ENCODE data around the gene KCNQ2. TPM values are rescaled to one million over a fixed set of nuclear protein-coding genes. Genes with fewer than 3 reads are reported as not detected.
A peak's percentile ranks its signal among the peaks of the same experiment; 100 is the strongest.

KCNQ2 gene
- total RNA-seq, 1 donor: 0.36 TPM

- no peaks in the 10 kb centered on the region for H3K4me1 ChIP-seq (ENCODE audit: insufficient read depth, low read length)
- peaks cover 15% of the 10 kb centered on the region for H3K27me3 ChIP-seq (ENCODE audit: insufficient read depth, low read length)
- H3K36me3 ChIP-seq (ENCODE audit: insufficient read depth, low read length): no peaks in the 10 kb centered on the region
- no peaks in the 10 kb centered on the region for H4K20me1 ChIP-seq (ENCODE audit: insufficient read depth, low read length)
- no peaks in the 10 kb centered on the region for H3K9me3 ChIP-seq (ENCODE audit: low read depth, low read length)
- TF ChIP-seq CTCF (IDR thresholded peaks at IDR 0.05; ENCODE audit: extremely low read depth, low read depth, low read length): no peak
- H3K4me2 ChIP-seq (ENCODE audit: insufficient read depth, low read length): no peak overlapping the region
- no peak overlapping the region for H2AFZ ChIP-seq (ENCODE audit: low read length)
- H3K27ac ChIP-seq (ENCODE audit: low read depth, low read length): no peak overlapping the region
- no peak for DNase-seq (ENCODE audit: insufficient read length, low spot score, missing footprints)
- no peaks in the 10 kb centered on the region for H3K79me2 ChIP-seq (ENCODE audit: insufficient read depth, low read length)
- no peak overlapping the region for H3K4me3 ChIP-seq (ENCODE audit: insufficient read depth, low read length)
Observed at GRCh38 chr20:63463400-63464288, 8.8 kb downstream of the KCNQ2 start.

- no peaks in the 10 kb centered on the region for H3K4me1 ChIP-seq (ENCODE audit: insufficient read depth, low read length)
- H3K4me3 ChIP-seq (ENCODE audit: insufficient read depth, low read length): no peak overlapping the region
- no peaks in the 10 kb centered on the region for H3K36me3 ChIP-seq (ENCODE audit: insufficient read depth, low read length)
- TF ChIP-seq CTCF (IDR thresholded peaks at IDR 0.05; ENCODE audit: extremely low read depth, low read depth, low read length): no peak
- H3K9me3 ChIP-seq (ENCODE audit: low read depth, low read length): no peaks in the 10 kb centered on the region
- H3K27ac ChIP-seq (ENCODE audit: low read depth, low read length): no peak overlapping the region
- H4K20me1 ChIP-seq (ENCODE audit: insufficient read depth, low read length): no peaks in the 10 kb centered on the region
- DNase-seq (ENCODE audit: insufficient read length, low spot score, missing footprints): no peak
- peaks cover 14% of the 10 kb centered on the region for H3K27me3 ChIP-seq (ENCODE audit: insufficient read depth, low read length)
- no peak overlapping the region for H3K4me2 ChIP-seq (ENCODE audit: insufficient read depth, low read length)
- no peaks in the 10 kb centered on the region for H3K79me2 ChIP-seq (ENCODE audit: insufficient read depth, low read length)
- no peak overlapping the region for H2AFZ ChIP-seq (ENCODE audit: low read length)
Observed at GRCh38 chr20:63462244-63462643, 10.2 kb downstream of the KCNQ2 start.

GRCh38 chr20:63461104-63461763 lies 11.2 kb downstream of the KCNQ2 start:
- DNase-seq (ENCODE audit: insufficient read length, low spot score, missing footprints): peak; percentile 97
- H3K4me3 ChIP-seq (ENCODE audit: insufficient read depth, low read length): no peak overlapping the region
- no peak overlapping the region for H3K27ac ChIP-seq (ENCODE audit: low read depth, low read length)
- no peaks in the 10 kb centered on the region for H3K4me1 ChIP-seq (ENCODE audit: insufficient read depth, low read length)
- H3K79me2 ChIP-seq (ENCODE audit: insufficient read depth, low read length): no peaks in the 10 kb centered on the region
- H3K36me3 ChIP-seq (ENCODE audit: insufficient read depth, low read length): no peaks in the 10 kb centered on the region
- no peaks in the 10 kb centered on the region for H3K9me3 ChIP-seq (ENCODE audit: low read depth, low read length)
- no peak overlapping the region for H2AFZ ChIP-seq (ENCODE audit: low read length)
- no peak for TF ChIP-seq CTCF (IDR thresholded peaks at IDR 0.05; ENCODE audit: extremely low read depth, low read depth, low read length)
- peaks cover 21% of the 10 kb centered on the region for H3K27me3 ChIP-seq (ENCODE audit: insufficient read depth, low read length)
- no peak overlapping the region for H3K4me2 ChIP-seq (ENCODE audit: insufficient read depth, low read length)
- no peaks in the 10 kb centered on the region for H4K20me1 ChIP-seq (ENCODE audit: insufficient read depth, low read length)

- H2AFZ ChIP-seq (ENCODE audit: low read length): no peak overlapping the region
- H3K27me3 ChIP-seq (ENCODE audit: insufficient read depth, low read length): peaks cover 23% of the 10 kb centered on the region
- H3K36me3 ChIP-seq (ENCODE audit: insufficient read depth, low read length): no peaks in the 10 kb centered on the region
- no peaks in the 10 kb centered on the region for H3K9me3 ChIP-seq (ENCODE audit: low read depth, low read length)
- H4K20me1 ChIP-seq (ENCODE audit: insufficient read depth, low read length): no peaks in the 10 kb centered on the region
- no peak overlapping the region for H3K4me2 ChIP-seq (ENCODE audit: insufficient read depth, low read length)
- no peak overlapping the region for H3K4me3 ChIP-seq (ENCODE audit: insufficient read depth, low read length)
- H3K27ac ChIP-seq (ENCODE audit: low read depth, low read length): no peak overlapping the region
- TF ChIP-seq CTCF (IDR thresholded peaks at IDR 0.05; ENCODE audit: extremely low read depth, low read depth, low read length): no peak
- no peaks in the 10 kb centered on the region for H3K79me2 ChIP-seq (ENCODE audit: insufficient read depth, low read length)
- DNase-seq (ENCODE audit: insufficient read length, low spot score, missing footprints): no peak
- no peaks in the 10 kb centered on the region for H3K4me1 ChIP-seq (ENCODE audit: insufficient read depth, low read length)
Observed at GRCh38 chr20:63459070-63459380, 13.4 kb downstream of the KCNQ2 start.

Data from osteoblast (primary cell).